Esophagus squamous epithelium (tissue), 4 donors: Measurements from ENCODE around the gene TREML2.

ENCODE experiments used
- CTCF ChIP-seq, 6 experiments: fragments of 450-650 bp in 4 of 6; fragments of 200-600 bp in 2 of 6; sonication (generic) in 2 of 6; IDR thresholded peaks; one replicate each; pipeline ENCODE4 v1.5.1; 2016 to 2019; ENCODE audit warnings: antibody characterized with exemption in 6 of 6, mild to moderate bottlenecking in 4 of 6, moderate library complexity in 4 of 6
- POLR2A ChIP-seq, 4 donors: fragments of 450-650 bp; IDR thresholded peaks; one replicate each; pipeline ENCODE4 v1.6.1; 2017; ENCODE audit warnings: antibody characterized with exemption in 4 of 4, mild to moderate bottlenecking in 4 of 4, moderate library complexity in 3 of 4

- TF ChIP-seq CTCF (IDR thresholded peaks at IDR 0.05) (no peak), POLR2A (IDR thresholded peaks at IDR 0.05) (no peak)
These were observed 21.1 kb upstream of the TREML2 start for GRCh38 chr6:41222045-41222444.
